ENCODE measurements around the gene PARP15.

GRCh38 chr3:122598556-122598955 lies 21.1 kb downstream of the PARP15 start:
- TF ChIP-seq CTCF (IDR thresholded peaks at IDR 0.05; ENCODE audit: poor library complexity) (no peak), EZH2 (IDR thresholded peaks at IDR 0.05; ENCODE audit: borderline replicate concordance) (no peak)
